Stimulated activated CD8-positive, alpha-beta memory T cell treated with anti-CD3 and anti-CD28 coated beads, Interleukin-12 subunit alpha, Interleukin-12 subunit beta, amount 100 ng/mL, for 4 hours (primary cell): ENCODE results near the gene AP1S2.
"Not testable (repeated sequence)": the region's sequence is repeated elsewhere in the genome, so short reads cannot be mapped to it uniquely, and the experiment has no call there.

Experiments used
- DNase-seq: peaks from one replicate; pipeline ENCODE4 v3.0.0-alpha.2; 2020; ENCODE audit warnings: low read depth

AP1S2 gene

GRCh38 chrX:15854080-15854655, 445 bp downstream of the AP1S2 start:
- no peak for DNase-seq

GRCh38 chrX:15853586-15854079, 980 bp downstream of the AP1S2 start:
- DNase-seq: no peak

GRCh38 chrX:15849555-15849954, 5.1 kb downstream of the AP1S2 start:
- DNase-seq: no peak

GRCh38 chrX:15848576-15848975, 6.0 kb downstream of the AP1S2 start:
- DNase-seq: no peak

- no peak for DNase-seq
Observed at GRCh38 chrX:15843960-15844359, 10.7 kb downstream of the AP1S2 start.

- DNase-seq: no peak
Observed at GRCh38 chrX:15841853-15842516, 12.6 kb downstream of the AP1S2 start.

- no peak for DNase-seq
Observed at GRCh38 chrX:15838017-15838416, 16.6 kb downstream of the AP1S2 start.

- DNase-seq: no peak
Observed at GRCh38 chrX:15834827-15835595, 19.6 kb downstream of the AP1S2 start.

- no peak for DNase-seq
Observed at GRCh38 chrX:15834053-15834452, 20.6 kb downstream of the AP1S2 start.

GRCh38 chrX:15831347-15831746, 23.3 kb downstream of the AP1S2 start:
- DNase-seq: not testable (repeated sequence)

- no peak for DNase-seq
Observed at GRCh38 chrX:15829217-15829616, 25.4 kb downstream of the AP1S2 start.

- no peak for DNase-seq
Observed at GRCh38 chrX:15825936-15826335, 28.7 kb downstream of the AP1S2 start.

- no peak for DNase-seq
Observed at GRCh38 chrX:15822922-15823321, 31.7 kb downstream of the AP1S2 start.

GRCh38 chrX:15820106-15821073, 34.2 kb downstream of the AP1S2 start:
- DNase-seq: no peak

- peak; percentile 4 for DNase-seq
Observed at GRCh38 chrX:15816886-15817285, 37.7 kb downstream of the AP1S2 start.

GRCh38 chrX:15816438-15816809, 38.2 kb downstream of the AP1S2 start:
- DNase-seq: no peak

- DNase-seq: no peak
Observed at GRCh38 chrX:15815779-15816437, 38.7 kb downstream of the AP1S2 start.

GRCh38 chrX:15814771-15815365, 39.7 kb downstream of the AP1S2 start:
- DNase-seq: no peak

- DNase-seq: no peak
Observed at GRCh38 chrX:15813416-15813815, 41.2 kb downstream of the AP1S2 start.

- DNase-seq: no peak
Observed at GRCh38 chrX:15812192-15812938, 42.2 kb downstream of the AP1S2 start.
